IMR-90 (cell line): ENCODE measurements around the gene CRACDL.

Source experiments
- CEBPB ChIP-seq: IDR thresholded peaks from 2 replicates; pipeline ENCODE4 v1.6.1; 2012; ENCODE audit warnings: low read depth, low read length, improper control_type of control experiment
- NFE2L2 ChIP-seq: fragments of 150-350 bp; IDR thresholded peaks from 2 replicates; pipeline ENCODE4 v1.6.1; 2016; ENCODE audit warnings: low read depth, mild to moderate bottlenecking, low read length
- POLR2A ChIP-seq: IDR thresholded peaks from 2 replicates; pipeline ENCODE4 v1.6.1; 2012; ENCODE audit warnings: mild to moderate bottlenecking, low read depth, low read length
- RAD21 ChIP-seq: IDR thresholded peaks from 2 replicates; pipeline ENCODE4 v1.6.1; 2012; ENCODE audit warnings: low read length, improper control_type of control experiment
- USF2 ChIP-seq: fragments of 150-350 bp; IDR thresholded peaks from 2 replicates; pipeline ENCODE4 v1.6.1; 2017; ENCODE audit warnings: mild to moderate bottlenecking, antibody characterized with exemption, low read length, low read depth
- TF ChIP-seq, protein P1 (sequence below): conservative IDR thresholded peaks from 2 replicates; pipeline ENCODE4 v1.5.1; 2012; ENCODE audit warnings: mild to moderate bottlenecking, low read depth, low read length, improper control_type of control experiment

DNA sequence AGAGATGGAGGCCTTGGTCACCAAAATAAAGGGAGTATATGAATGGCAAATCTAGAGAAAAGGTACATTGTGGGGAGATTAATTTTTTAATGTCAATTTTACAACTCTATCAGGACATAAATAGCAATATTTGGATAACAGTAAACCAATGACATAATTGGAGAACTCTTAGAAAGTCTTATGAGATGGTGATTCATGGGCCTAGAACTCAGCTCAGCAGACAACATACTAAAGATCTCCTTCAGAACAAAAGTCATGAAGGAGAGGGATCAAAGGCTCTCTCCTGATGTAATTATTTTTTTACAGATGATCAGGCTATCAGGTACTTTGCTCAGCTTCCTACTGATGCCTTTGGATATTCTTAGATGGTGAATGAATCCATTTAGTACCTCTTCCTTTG is 90.0 kb downstream of the CRACDL start:
- TF ChIP-seq, protein P1, sequence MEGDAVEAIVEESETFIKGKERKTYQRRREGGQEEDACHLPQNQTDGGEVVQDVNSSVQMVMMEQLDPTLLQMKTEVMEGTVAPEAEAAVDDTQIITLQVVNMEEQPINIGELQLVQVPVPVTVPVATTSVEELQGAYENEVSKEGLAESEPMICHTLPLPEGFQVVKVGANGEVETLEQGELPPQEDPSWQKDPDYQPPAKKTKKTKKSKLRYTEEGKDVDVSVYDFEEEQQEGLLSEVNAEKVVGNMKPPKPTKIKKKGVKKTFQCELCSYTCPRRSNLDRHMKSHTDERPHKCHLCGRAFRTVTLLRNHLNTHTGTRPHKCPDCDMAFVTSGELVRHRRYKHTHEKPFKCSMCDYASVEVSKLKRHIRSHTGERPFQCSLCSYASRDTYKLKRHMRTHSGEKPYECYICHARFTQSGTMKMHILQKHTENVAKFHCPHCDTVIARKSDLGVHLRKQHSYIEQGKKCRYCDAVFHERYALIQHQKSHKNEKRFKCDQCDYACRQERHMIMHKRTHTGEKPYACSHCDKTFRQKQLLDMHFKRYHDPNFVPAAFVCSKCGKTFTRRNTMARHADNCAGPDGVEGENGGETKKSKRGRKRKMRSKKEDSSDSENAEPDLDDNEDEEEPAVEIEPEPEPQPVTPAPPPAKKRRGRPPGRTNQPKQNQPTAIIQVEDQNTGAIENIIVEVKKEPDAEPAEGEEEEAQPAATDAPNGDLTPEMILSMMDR: no peak
- TF ChIP-seq POLR2A (no peak), NFE2L2 (no peak), CEBPB (no peak), USF2 (no peak), RAD21 (no peak)
